GM12873 (cell line): ENCODE data around the gene EIF2B2.

Experiments
- CTCF ChIP-seq: IDR thresholded peaks from 2 replicates; pipeline ENCODE4 v1.5.1; 2012; ENCODE audit warnings: low read depth, mild to moderate bottlenecking, moderate library complexity, low read length, control low read depth; ENCODE audit not compliant: insufficient read depth; ENCODE audit errors: missing control alignments

Gene EIF2B2

GRCh38 chr14:75046275-75046674, 43.6 kb downstream of the EIF2B2 start:
- TF ChIP-seq CTCF, result no peak

- TF ChIP-seq CTCF, result no peak
Observed at GRCh38 chr14:75046899-75047298, 44.2 kb downstream of the EIF2B2 start.

GRCh38 chr14:75047506-75047905, 44.8 kb downstream of the EIF2B2 start:
- no peak for TF ChIP-seq CTCF

- no peak for TF ChIP-seq CTCF
Observed at GRCh38 chr14:75048101-75048500, 45.4 kb downstream of the EIF2B2 start.

- TF ChIP-seq CTCF, result no peak
Observed at GRCh38 chr14:75049136-75049535, 46.4 kb downstream of the EIF2B2 start.

- TF ChIP-seq CTCF, result no peak
Observed at GRCh38 chr14:75049731-75050201, 47.0 kb downstream of the EIF2B2 start.

GRCh38 chr14:75050852-75051555, 48.3 kb downstream of the EIF2B2 start, which contains the start of gene MLH3:
Gene MLH3, minus strand, starts transcription at chr14:75051467. Its CDS starts 1,812 bp downstream, at chr14:75049655.
- TF ChIP-seq CTCF, result no peak
